Transverse colon (tissue), 4 donors: ENCODE results near the gene ACBD3.

Experiments used
- CTCF ChIP-seq, 5 experiments: fragments of 200-600 bp in 3 of 5; fragments of 450-650 bp in 2 of 5; sonication (generic) in 3 of 5; IDR thresholded peaks; 1 replicate in 2 of 5; 2 replicates in 3 of 5; pipeline ENCODE4 v1.5.1; 2016 to 2017; ENCODE audit warnings: antibody characterized with exemption in 5 of 5, inconsistent platforms in 3 of 5, mild to moderate bottlenecking in 2 of 5, moderate library complexity in 1 of 5
- EP300 ChIP-seq: sonication (generic); formaldehyde crosslinking; IDR thresholded peaks from one replicate; pipeline ENCODE4 v1.6.1; 2017; ENCODE audit warnings: antibody characterized with exemption, low read depth
- POLR2A ChIP-seq: fragments of 450-650 bp; IDR thresholded peaks from one replicate; pipeline ENCODE4 v1.6.1; 2016; ENCODE audit warnings: antibody characterized with exemption, mild to moderate bottlenecking, moderate library complexity
- POLR2AphosphoS5 ChIP-seq, 3 donors: sonication (generic); formaldehyde crosslinking; IDR thresholded peaks; one replicate each; pipeline ENCODE4 v1.6.1; 2016; ENCODE audit warnings: antibody characterized with exemption in 3 of 3

GRCh38 chr1:226148121-226148648 is 38.4 kb downstream of the ACBD3 start:
- TF ChIP-seq CTCF (IDR thresholded peaks at IDR 0.05) (no peak), POLR2A (no peak), EP300 (no peak), POLR2AphosphoS5 (IDR thresholded peaks at IDR 0.05) (no peak)
